ENCODE results near the gene DNAH5.

- TF ChIP-seq CTCF (IDR thresholded peaks at IDR 0.05) (no peak), POLR2A (IDR thresholded peaks at IDR 0.05) (no peak)
These were observed 41.4 kb upstream of the DNAH5 start for GRCh38 chr5:13985731-13986418.

All from adrenal gland (tissue), 5 donors.